ENCODE results near the gene RPL22L1.
"Not testable (repeated sequence)": the region's sequence is repeated elsewhere in the genome, so short reads cannot be mapped to it uniquely, and the experiment has no call there.

RPL22L1 gene

DNA sequence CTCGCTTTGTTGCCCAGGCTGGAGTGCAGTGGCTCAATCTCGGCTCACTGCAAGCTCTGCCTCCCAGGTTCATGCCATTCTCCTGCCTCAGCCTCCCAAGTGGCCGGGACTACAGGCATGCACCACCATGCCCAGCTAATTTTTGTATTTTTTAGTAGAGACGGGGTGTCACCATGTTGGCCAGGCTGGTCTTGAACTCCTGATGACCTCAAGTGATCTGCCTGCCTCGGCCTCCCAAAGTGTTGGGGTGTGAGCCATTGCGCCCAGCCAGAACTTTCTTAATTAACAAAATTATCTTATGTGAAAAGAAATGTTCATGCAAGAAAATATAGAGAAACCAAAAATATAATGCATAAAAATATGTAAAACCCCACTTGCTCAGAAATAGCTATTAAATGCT, 7.3 kb upstream of the RPL22L1 start:
- ATAC-seq, result not testable (repeated sequence)

- ATAC-seq, result no peak
These were observed 6.5 kb upstream of the RPL22L1 start for GRCh38 chr3:170876537-170876936.

GRCh38 chr3:170869239-170869590, 780 bp downstream of the RPL22L1 start:
- ATAC-seq, result no peak

DNA sequence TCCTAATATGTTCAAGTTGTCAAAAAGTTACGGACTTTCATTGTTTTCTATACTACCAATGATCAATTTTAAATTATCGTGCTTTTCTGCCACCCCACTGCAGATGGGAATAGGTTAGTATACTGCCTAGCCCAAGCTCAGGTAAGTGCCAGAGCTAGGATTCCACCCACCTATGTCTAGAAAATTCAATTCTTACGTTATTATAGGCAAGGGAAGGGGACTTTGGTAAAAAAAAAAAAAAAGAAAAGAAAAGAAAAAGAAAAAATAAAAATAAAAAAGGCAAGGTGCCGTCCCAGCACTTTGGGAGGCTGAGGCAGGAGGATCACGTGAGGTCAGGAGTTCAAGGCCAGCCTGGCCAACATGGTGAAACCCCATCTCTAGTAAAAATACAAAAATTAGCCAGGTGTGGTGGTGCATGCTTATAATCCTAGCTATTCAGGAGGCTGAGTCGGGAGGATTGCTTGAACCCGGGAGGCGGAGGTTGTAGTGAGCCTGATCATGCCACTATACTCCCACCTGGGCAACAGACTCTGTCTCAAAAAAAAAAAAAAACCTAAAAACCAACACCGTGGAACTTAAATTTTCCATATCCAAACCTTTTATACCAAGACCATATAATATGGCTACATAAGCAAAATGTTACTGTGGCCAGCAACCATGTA, 1.3 kb downstream of the RPL22L1 start:
- ATAC-seq, result no peak

GRCh38 chr3:170867143-170867937, 2.7 kb downstream of the RPL22L1 start:
- ATAC-seq, result no peak

DNA sequence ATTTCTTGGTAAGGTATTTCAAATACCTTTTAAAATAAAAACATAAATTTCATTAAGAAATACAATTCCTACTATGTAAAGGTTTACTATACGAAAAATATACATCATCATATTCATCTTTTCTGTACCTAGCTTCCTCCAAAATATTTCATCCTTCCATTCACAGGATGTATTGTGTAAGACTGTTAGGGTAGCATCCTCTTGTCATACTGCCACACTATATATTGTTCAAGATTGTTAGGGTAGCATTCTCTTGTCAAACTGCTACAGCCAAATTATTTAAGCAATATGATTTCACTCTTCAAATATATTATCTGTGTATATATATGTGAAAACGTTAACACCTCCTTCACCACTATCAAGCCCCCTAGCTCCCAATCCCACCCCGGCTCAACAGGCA, 3.5 kb downstream of the RPL22L1 start:
- ATAC-seq, result no peak

DNA sequence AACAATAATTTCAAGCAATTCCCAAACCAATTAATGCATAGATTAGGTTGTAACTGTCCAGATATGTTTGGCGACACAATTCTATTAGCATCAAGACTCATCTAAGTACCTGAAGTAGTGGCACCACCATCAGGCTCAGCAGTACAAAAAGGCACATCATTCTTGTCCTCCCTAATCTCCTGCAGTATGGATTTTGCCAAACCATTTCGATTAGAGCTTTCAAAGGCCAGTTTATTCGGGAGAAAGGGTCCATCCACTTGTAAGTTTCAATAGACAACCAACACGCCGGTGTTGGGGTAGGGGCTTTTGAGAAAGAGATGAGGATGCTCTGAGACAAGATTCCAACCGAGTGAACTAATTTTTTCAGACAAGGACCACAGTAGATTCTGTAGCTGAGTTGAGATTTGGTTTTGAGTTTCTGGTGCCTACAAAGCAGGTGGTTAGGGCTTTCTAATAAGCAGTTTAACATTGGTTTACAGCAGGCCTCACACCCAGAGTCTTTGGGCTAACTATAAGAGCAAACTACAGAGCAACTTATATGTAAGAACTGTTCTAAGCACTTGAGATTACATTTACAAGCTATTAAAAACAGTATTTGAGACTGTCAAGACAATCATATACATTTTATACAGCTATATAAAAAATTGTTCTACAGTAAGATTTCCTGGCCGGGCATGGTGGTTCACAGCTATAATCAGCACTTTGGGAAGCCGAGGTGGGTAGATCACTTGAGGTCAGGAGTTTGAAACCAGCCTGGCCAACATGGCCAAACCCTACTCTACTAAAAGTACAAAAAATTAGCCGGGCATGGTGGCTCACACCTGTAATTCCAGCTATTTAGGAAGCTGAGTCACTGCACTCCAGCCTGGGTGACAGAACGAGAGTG, 4.5 kb downstream of the RPL22L1 start:
- ATAC-seq, result no peak

DNA sequence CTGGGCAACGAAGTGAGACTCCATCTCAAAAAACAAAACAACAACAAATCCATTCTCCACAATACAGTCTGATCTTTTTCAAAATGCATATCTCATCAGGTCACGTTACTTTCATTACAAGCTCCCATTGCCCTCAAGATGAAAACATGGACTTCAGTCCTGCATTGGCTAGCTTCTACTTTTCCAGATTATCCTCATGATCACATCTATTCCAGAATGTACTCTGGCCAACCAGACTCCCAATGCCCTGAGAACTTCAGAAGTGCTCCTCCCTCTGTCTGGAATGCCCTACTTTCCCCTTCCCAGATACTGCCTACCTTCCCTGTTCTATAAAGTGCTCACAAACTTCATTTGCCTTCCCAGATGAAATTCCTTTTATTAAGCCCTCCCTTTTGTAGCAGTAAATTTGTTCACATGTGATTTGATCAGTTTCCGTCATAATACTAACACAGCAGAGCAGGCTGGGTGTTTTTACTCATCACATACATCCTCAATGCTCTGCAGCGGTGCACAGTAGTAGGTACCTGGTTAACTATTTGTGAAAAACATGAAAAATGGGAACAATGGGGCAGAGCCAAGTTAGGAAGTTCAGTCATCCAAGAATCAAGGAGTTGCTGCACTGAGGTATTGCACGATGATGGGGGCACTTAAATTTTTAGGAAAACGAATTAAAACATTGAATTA, 5.3 kb downstream of the RPL22L1 start:
- peak in 1 of 2 donors; percentile 13 for ATAC-seq

GRCh38 chr3:170863816-170864215, 6.2 kb downstream of the RPL22L1 start:
- no peak for ATAC-seq

GRCh38 chr3:170862618-170863374, 7.2 kb downstream of the RPL22L1 start:
- ATAC-seq, result no peak

GRCh38 chr3:170858599-170858998, 11.4 kb downstream of the RPL22L1 start:
- ATAC-seq, result no peak

GRCh38 chr3:170852324-170852723, 17.7 kb downstream of the RPL22L1 start:
- no peak for ATAC-seq

DNA sequence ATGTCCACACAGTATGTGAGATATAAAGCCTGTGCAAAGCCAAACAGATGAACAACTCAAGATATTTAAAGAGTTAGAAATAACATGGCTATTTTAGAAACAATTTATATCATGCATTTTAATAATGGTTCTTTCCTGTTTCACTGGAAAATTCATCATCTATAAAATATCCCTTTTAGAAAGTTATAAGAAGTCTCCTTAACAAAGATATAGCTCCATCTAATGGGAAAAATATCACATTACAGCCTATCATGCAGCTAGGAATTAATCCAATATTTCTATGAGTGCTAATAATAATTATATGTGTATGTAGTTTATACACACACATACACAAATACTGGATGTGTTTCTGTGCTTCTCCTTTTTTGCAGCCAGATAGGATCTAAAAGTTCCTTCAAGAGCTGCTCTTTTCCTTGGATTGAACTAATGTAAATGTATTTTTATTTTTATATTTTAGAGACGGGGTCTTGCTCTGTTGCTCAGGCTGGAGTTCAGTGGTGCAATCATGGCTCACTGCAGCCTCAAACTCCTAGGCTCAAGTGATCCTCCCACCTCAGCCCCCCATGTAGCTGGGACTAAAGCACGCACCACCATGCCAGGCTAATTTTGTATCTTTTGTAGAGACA, 21.6 kb downstream of the RPL22L1 start:
- ATAC-seq, result no peak

DNA sequence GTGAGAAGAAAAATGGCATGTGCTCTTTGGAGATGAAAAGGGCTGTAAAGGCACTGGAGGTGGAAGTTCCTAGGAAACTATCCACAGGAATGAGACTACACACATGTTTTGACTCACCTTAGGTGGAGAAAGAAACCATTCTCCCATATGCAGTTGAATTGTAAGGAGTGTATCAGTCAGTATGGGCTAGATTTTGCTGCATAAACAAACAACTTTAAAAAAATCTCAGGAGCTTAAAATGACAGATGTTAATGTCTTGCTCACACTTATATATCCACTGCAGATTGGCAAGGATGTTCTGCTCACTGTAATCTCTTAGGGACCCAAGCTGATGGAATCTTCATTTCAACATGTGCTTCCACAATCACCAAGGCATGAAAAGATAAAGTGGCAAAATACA, 25.6 kb downstream of the RPL22L1 start:
- no peak for ATAC-seq

- ATAC-seq, result no peak
These were observed 29.6 kb downstream of the RPL22L1 start for GRCh38 chr3:170840291-170840859.

DNA sequence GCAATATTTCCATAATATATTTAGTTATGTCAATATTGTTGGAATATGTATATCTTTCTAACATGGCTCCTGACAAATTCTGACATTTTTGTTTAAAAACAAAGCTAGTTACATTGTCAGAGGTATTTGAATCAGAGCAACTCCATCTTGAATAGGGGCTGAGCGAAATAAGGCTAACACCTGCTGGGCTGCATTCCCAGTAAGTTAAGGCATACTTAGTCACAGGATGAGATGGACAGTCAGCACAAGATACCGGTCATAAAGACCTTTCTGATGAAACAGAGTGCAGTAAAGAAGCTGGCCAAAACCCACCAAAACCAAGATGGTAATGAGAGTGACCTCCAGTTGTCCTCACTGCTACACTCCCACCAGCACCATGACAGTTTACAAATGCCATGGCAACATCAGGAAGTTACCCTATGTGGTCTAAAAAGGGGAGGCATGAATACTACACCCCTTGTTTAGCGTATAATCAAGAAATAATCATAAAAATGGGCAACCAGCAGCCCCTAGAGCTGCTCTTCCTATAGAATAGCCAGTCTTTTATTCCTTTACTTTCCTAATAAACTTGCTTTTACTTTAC, 30.4 kb downstream of the RPL22L1 start:
- no peak for ATAC-seq

DNA sequence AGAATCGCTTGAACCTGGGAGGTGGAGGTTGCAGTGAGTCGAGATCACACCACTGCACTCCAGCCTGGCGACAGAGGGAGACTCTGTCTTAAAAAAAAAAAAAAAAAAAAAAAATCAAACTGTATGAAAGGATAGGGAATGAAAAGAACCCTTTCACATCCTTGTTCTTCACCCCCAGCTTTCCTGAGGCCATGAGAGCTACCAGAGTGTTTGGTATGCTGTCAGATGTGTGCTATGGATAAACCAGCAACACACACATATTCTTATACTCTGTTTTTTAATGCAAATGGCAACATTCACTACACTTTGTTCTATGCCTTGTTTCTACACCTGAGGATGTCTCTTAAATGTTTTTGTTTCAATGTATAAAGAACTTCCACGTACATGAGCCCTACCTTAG, 33.5 kb downstream of the RPL22L1 start:
- no peak for ATAC-seq

DNA sequence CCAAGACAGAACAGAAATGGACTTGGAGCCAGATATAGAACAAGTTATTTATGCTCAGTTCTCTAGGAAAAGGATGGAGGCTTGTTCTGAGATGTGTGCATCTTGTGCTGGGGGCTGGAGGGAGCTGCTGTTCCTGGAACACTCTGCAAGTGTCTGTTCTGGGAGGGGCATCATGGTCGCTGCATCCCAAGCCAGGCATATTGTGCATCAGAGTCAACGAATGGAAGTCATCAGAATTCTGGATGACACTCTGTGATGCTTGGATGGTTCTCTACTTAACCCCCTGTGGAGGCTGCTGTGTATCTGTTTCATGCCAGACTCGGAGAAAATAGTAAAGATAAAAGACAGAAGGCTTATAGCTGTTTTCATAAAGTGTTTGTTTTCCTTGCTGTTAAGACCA, 34.7 kb downstream of the RPL22L1 start:
- no peak for ATAC-seq

DNA sequence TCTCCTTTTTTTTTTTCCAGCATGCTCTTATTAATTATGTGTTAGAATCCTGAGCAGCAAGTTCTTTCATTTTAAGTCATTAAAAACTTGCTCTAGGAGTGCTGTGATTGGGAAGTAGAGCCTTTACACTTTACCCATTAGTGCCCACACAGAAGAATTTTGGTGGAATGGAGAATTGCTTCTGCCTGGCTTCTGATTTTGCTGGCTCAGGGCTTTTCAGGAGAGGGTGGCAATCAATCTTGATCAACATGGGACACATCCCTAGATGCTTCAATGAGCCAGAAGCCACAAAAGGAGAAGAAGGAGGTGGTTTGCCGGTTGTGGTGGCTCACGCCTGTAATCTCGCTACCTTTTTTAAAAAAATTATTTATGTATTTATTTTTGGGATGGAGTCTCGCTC, 39.4 kb downstream of the RPL22L1 start:
- no peak for ATAC-seq

GRCh38 chr3:170829546-170830272, 40.3 kb downstream of the RPL22L1 start:
- no peak for ATAC-seq
